HG02571 (cell line): ENCODE data around the gene HSD11B1L.
"Not testable (repeated sequence)": the region's sequence is repeated elsewhere in the genome, so short reads cannot be mapped to it uniquely, and the experiment has no call there.

Source experiments
- ATAC-seq: cut with Tn5 transposase; IDR thresholded peaks from one replicate; pipeline ENCODE4 v1.9.1; 2021; ENCODE audit warnings: mild to moderate bottlenecking, moderate library complexity; ENCODE audit not compliant: unreplicated experiment

The HSD11B1L gene

DNA sequence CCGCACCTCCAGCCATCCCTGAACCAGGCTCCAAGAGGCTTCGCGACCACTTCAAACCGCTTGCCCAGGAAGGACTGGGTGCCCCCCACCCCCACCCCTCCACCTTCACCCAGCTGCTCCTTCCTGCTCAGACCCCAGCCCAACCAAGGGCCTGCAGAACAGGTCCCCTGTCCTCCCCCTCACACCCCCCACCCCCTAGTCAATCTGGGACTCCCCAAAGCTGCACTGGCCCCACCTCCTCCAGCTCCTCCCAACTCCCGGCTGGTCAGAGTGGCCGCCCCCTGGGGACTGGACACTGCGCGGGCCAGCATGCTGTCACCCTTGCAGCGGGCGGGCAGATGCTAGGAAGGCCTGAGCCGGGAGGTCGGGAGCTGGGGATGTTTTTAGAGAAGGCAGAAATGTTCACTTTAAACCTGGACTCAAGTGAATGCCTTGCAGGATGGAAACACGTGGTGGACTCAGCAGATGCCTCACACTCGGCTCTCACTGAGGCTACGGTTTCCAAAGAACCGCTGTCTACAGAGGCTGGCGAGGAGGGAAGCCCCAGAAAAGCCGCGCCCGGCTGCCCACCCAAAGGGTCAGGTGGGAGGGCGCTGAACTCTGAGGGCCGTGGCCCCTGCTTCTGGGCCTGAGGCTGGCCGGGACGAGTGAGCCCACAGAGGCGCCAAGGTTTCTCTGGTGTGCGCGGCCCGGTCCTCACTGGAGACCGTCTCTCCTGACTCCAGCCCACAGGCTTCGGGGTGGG is 17.2 kb downstream of the HSD11B1L start:
- no peak for ATAC-seq

DNA sequence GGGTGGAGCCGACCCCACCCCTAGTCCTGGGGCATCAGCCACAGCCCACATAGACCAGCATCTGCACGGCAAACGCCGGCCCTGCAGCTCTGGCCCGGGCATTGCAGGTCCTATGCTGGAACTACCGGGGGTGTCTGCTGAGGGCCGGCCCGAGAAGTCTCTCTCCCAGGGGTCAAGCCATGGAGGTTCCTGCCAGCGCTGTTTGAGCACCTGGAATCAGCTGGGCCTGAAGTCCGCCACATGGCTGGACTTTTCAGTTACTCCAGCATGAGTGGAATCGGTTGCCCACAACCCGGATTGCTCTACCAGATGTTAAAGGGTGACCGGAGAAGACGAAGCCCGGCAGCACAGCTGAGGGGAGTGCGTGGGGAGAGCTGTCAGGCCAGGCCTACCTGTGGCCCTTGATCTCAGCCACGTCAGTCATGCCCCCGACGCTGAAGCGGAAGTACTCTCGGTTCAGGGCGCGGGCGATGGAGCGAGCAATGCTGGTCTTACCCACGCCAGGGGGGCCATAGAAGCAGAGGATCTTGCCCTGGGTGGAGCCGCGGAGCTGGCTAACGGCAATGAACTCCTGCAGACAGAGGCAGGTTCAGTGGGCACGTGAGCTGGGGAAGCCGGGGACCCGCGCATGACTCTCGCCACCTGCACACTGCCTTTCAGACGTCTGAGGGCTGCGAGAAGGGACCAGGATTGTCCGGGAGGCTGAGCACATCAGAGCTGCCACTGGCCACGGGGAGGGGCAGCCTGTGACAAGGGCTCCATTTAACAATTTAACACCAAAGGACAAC is 18.0 kb downstream of the HSD11B1L start:
- no peak for ATAC-seq

DNA sequence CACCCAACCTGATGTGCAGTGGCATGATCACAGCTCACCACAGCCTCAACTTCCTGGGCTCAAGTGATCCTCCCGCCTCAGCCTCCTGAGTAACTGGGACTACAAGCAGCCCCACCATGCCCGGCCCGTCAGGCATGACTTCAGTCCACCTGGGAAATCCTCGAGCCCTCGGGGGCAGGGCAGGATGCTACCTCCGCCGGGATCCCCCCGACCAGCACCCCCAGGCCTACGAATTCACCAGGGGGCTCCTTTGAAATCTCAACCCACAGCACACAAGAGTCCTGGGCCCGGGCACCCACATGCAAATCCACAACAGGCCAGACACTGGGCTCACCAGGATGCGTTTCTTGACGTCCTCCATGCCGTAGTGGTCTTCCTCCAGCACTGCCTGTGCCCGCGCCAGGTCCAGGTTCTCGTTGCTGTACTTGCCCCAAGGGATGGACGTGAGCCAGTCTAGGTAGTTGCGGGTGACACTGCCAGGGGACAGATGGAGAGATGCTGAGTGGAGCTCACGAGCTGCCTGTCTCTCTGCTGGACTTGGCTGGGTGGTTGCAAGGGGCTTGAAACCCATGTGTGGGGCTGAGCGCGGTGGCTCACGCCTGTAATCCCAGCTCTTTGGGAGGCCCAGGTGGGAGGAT is 19.7 kb downstream of the HSD11B1L start:
- no peak for ATAC-seq

DNA sequence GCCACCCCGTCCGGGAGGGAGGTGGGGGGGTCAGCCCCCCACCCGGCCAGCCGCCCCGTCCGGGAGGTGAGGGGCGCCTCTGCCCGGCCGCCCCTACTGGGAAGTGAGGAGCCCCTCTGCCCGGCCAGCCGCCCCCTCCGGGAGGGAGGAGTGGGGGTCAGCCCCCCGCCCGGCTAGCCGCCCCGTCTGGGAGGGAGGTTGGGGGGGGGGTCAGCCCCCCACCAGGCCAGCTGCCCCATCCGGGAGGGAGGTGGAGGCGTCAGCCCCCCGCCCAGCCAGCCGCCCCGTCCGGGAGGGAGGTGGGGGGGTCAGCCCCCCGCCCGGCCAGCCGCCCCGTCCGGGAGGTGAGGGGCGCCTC is 21.2 kb downstream of the HSD11B1L start:
- ATAC-seq: not testable (repeated sequence)

DNA sequence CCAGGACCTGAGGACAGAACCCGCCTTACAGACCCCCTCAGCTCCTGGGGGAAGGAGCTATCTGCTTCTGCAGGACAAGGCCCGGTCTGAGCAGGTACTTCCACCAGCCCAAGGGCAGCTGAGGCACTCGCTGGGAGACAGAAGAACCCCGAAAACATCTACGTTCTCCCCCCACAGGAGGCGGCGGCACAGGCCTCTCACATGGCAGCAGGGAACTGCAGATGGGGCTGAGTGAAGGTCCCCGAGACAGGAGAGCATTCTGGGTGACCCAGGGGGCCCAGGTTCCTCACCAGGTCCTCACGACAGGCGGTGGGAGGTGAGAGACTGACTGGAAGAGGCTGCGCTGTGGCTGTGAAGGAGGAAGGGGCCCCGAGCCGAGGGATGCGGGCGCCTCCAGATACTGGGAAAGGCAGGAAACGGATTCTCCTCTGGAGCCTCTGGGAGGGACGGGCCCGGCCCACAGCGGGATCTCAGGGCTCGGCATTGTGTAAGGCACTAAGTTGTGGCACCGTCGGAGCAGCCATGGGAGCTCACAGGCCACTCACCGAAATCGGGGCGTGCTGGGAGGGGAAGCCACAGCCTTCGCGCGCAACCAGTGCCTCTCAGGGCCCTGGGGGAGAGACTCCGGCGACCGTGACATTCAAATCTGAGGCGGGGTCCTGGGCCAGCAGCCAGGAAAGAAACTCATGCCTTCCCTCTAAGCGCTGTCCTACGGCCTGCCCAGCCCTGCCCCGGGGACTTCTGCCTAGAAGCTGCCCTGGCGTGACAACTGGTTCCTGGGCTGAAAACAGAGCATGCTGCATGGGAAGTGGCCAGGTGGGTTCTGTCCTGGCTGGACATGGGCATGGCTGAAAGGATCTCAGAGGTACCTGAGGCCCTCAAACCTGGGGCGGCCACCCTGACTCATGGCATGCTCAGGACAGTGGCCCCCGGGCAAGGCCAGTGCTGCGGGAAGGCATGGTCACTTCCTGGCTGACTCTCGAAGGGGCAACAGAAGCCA is 23.3 kb downstream of the HSD11B1L start:
- ATAC-seq: no peak

DNA sequence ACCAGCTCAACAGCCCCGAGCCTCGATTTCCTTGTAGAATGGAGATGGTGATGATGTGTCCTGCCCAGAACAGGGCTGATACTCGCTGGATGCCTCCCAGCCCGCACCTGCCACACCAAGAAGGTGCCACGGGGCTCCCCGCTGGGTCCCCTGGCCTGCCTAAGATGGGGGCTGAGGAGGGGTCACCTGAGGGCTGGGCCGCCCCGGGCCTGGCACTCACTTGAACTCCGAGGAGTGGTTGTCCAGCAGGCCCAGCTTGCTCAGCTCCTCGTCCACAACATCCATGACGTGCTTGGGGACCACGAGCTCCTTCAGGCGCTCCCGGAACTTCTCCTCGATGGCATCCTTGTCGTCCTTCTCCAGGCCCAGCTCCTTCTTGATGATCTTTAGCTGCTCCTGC is 24.7 kb downstream of the HSD11B1L start:
- no peak for ATAC-seq

DNA sequence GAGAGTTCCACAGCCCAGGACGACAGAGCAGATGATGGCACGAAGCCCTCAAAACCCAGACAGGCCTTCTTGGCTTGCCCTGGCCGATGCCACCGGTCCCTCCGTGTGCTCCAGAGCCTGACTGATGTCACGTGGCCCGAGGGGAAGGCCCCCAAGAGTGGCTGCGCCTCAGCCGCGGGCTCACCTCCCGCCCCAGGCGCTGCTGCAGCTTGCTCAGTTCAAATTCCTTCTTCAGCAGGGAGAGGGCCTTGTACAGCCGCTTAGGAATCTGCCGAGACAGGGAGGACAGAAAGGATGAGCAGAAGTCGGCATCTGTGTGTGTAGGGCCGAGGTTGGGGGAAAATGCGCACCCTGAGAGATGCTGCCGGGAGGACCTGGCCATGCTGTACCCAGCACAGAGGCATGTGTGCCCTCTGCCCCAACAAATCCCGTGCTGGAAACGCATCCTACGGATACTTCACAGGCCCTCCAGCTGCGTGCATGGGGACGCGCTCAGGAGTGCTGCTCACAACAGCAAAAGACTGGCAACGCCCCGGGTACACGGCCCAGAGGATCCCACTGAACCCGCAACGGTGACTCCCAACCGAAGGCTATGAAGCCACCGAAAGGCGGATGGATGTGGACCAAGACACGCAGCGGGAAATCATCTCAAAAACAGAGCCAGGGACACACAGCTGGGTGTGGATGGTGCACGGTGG is 26.2 kb downstream of the HSD11B1L start:
- no peak for ATAC-seq

DNA sequence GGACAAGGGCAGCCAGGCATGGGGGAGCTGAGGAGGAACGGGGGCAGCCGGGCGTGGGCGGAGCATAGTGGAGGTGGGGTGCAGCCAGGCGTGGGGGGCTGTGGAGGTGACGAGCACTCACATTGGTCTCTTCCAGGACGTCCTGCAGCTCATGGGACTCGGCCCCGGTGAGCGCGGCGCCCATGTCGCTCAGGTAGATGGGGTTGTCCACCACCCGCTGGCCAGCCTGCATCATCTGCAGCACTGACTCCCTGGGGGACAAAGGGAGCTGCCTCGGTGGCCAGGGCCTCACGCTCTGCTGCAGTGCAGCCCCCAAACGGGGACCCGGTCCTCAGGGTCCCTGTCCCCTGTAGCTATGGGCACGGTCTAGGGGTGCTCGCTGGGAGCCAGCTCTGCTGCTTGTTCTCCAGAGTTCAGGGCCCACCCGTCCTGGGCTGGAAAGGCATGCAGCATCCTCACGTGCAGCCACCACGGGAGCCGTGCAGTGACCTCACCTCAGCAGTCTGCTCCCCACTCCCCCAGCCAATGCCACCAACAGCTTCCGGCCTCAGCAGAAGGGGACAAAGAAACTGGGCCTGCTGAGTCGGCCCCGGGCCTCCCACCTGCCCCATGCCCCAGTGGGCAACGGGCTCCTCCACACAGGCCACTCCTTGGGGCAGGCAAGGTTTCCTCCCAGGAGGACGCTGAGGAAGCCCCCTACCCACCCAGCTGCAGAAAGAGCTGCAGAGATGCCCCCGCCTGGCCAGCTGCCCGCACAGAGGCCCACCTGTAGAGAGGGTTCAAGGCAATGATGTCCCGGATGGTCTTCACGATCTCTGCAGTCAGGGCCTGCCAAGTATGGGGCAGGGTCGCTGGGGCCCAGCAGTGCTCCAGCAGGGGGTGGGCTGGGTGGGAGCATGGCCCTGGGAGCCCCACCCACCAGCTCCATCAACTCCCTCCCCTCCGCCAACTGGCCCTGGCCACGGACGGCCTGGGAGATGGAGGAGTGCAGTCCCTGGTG is 27.0 kb downstream of the HSD11B1L start:
- no peak for ATAC-seq

DNA sequence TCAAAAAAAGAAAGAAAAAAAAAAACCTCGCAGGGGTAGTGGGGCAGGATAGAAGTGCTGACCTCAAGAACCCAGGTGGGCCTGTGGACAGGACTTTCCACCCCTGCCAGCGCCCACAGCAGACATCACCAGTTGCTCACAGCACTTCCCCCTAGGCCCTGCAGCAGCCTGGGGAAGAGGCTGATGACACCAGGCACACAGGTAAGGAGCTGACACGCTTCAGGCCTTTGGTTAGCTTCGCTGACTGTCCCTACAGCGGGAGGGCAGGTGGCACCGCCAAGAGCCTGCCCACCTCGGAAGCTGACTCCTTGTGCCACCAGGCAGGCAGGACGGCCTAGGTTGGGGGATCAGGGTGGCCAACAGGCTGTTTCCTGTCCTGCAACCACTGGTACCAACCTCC is 30.2 kb downstream of the HSD11B1L start:
- ATAC-seq: no peak

DNA sequence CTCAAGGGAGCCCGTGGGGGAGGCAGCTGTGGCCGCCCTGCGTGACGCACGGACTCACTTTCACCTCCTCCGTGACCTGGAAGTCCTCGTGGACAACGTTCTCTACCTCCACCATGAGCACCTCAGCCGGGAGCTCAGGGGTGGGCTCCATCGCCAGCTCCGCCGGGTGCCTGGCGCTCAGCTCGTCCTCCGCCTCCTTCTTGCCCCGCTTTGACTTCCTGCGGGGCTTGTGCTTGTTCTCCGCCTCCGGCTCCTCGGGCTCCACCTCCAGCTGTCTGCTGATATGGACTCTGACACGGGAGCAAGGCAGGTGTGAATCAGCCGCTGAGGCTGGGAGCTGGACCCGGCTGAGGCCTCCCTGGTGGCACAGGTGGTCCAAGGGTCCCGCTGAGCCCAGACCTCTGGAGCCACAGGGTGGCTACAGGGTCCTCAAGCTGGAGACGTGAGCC is 30.9 kb downstream of the HSD11B1L start:
- ATAC-seq: no peak

DNA sequence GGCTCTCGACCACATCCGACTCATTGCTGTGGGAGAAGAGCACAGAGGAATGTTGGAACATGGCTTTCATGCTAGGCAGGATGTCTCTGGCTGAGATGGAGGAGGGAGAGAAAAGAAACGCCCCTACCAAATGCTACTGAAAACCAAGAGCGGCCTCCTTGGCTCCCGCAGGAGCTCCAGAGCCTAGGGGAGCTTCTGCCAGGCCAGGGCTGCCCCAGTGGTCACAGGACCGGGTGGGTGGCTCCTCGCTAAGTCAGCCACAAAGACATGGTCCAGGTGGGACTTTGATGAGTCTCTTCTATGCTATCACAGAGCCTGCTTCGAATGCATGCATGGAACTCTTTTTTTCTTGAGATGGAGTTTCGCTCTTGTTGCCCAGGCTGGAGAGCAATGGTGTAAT is 32.4 kb downstream of the HSD11B1L start:
- ATAC-seq: no peak

DNA sequence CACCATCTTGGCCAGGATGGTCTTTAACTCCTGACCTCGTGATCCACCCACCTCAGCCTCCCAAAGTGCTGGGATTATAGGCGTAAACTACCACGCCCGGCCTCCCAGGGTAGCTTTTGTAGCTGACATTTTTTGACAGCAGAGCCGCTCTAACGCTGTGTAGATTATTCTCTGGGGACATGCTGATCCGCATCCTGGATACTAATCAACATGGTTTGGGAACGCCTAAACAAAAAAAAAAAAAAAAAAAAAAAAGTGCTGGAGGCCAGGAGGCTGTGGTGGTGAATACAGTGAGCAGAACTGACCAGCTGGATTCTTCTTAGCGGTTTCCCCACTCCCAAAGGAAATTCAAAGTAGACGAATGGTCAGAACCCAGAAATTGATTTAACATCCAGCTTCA is 34.0 kb downstream of the HSD11B1L start:
- no peak for ATAC-seq

DNA sequence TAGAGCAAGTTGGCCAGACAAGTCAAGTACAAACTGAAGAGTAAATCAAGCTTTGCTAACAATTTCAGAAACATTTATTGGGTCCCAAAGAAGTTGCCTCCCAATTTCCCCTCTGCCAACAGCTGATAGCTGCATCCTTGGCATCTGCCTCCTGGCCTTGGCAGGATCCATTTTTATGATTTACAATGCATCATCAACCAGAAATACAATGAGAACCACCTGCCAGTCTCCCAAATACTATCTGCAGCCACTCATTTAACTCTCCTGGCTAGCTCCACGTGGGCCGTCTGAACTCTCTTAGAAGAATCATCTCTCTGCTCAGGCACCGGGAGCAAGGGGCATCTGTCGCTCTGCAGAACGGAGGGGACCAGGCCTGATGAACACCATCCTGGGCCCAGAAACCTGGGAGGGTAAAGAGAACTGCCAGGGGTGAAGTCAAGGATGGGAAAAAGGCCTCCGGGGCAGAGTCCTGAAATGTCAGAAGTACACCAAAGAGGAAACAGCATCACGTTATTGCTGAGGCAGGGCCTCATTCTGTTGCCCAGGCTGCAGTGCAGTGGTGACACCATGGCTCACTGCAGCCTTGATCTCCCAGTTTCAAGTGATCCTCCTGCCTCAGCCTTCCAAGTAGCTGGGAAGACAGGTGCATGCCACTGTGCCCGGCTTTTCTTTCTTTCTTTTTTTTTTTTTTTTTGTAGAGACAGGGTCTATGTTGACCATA is 36.5 kb downstream of the HSD11B1L start:
- ATAC-seq: no peak

DNA sequence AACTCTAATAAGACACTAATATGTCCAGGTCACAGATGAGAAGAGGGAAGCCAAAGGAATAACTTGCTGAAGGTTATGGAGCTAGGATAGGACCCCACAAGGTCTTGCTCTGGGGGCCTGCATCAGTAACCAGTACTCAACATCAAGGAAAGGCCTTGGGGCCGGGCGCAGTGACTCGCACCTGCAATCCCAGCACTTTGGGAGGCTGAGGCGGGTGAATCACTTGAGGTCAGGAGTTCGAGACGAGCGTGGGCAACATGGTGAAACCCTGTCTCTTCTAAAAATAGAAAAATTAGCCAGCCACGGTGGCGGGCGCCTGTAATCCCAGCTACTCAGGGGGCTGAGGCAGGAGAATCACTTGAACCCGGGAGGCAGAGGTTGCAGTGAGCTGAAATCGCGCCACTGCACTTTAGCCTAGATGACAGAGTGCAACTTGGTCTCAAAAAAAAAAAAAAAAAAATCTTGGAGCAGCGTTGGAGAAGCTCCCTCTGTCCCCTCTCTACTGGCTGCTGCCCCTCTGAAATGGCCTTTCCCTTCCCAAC is 37.3 kb downstream of the HSD11B1L start:
- ATAC-seq: no peak

DNA sequence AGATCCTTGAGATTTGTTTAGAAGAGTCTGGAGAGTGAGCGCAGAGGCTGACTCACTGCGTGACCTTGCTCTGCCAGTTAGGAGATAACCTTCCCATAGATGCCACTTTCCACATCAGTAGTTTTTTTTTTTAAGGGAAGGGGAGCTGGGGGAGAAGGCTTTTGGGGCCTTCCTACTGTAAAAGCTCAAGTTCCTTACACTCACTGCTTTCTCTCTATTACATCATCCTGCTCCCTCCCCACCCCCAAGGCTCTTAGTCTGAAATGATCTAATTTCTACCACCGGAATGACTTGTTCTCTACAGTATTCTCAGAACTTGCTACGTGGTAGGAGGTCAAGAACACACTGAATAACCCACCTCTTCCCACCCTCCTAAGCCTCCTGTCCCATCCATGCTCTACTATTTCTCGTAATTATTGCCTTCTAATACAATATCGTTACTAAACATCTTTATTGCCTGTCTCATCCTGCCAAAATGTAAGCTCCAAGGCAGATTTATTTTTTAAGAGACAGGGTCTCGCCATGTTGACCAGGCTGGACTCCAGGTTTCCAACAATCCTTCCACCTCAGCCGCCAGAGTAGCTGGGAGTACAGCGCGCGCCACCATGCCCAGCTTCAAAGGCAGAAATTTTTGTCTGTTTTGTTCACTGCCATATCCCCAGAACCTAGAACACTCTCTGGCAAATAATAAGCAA is 37.9 kb downstream of the HSD11B1L start:
- ATAC-seq: no peak

DNA sequence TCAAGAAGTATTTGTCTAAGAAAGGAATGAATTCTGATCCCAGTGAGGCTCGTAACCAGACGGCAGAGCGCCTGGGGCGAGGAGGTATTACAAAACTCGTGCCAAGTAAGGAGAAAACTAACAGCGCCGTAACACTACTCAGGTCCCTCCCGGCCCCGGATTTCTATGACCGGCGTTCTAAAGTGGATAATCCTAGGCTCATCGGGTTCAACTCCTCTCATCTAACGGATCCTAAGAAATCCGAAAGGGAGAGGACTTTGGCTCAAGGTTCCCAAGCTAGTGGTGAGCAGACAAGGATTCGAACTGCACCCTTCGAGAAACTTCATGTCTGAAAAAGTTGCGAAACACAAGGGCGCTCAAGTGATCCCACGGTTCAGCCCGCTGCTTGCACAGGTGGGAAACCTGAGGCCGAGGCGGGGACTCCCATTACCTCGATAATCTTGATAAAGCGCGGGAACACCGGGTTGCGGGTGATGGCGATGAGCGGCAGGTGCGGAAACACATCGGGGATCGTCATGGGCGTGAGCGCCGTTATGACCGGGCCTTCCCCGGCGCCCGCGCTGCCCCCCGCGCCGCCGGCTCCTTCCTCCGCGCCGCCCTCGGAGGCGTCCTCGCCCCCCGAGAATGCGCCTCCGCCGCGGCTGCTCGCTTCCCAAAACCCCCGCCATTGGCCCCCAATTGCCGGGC is 38.6 kb downstream of the HSD11B1L start:
- peak; percentile 6 for ATAC-seq
